Neural cell (in vitro differentiated cells): ENCODE data around the gene TULP4.

ENCODE experiments used
- EP300 ChIP-seq: fragments of 450-650 bp; conservative IDR thresholded peaks from 2 replicates; pipeline ENCODE4 v1.6.1; 2014; ENCODE audit warnings: antibody characterized with exemption, mild to moderate bottlenecking, moderate library complexity; ENCODE audit not compliant: poor library complexity, severe bottlenecking
- EZH2 ChIP-seq: fragments of 200-600, 300-800 bp; shearing (Covaris generic), sonication (generic); IDR thresholded peaks from 2 replicates; pipeline ENCODE4 v1.6.1; 2014; ENCODE audit warnings: antibody characterized with exemption, low read length, borderline replicate concordance, mild to moderate bottlenecking; ENCODE audit not compliant: insufficient read depth, poor library complexity, severe bottlenecking
- POLR2AphosphoS5 ChIP-seq: IDR thresholded peaks from 2 replicates; pipeline ENCODE4 v1.6.1; 2012
- RAD21 ChIP-seq: fragments of 450-650 bp; conservative IDR thresholded peaks from 2 replicates; pipeline ENCODE4 v1.6.1; 2014; ENCODE audit warnings: antibody characterized with exemption, mild to moderate bottlenecking, moderate library complexity
- SMC3 ChIP-seq: fragments of 450-650 bp; conservative IDR thresholded peaks from 2 replicates; pipeline ENCODE4 v1.6.1; 2014; ENCODE audit warnings: antibody characterized with exemption, mild to moderate bottlenecking, moderate library complexity; ENCODE audit not compliant: poor library complexity
- TAF1 ChIP-seq: IDR thresholded peaks from 2 replicates; pipeline ENCODE4 v1.6.1; 2012; ENCODE audit warnings: low read depth
- TF ChIP-seq, protein P1 (sequence below): fragments of 450-650 bp; IDR thresholded peaks from 2 replicates; pipeline ENCODE4 v1.5.1; 2014; ENCODE audit warnings: antibody characterized with exemption, mild to moderate bottlenecking, moderate library complexity; ENCODE audit not compliant: poor library complexity, severe bottlenecking
- TF ChIP-seq, protein P2 (sequence below): IDR thresholded peaks from 2 replicates; pipeline ENCODE4 v1.6.1; 2012; ENCODE audit warnings: borderline replicate concordance

DNA sequence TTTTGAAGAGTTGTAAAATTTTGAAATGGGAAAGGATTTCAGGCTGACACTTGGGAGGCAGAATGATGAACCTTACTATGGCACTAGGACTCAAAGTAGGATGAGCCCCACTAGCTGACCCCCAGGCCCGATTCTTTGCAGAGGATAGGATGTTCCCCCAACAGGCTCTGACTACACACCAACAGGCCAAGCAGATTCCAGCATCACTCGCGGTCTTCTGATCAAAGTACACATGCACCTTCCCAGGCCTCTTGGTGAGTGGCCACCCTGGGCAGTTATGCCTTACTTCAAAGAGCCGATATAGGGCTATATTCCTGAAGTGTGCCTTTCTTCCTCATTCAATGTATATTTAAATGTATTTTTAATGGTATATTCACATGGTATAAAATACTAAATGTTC, 130.0 kb downstream of the TULP4 start:
- TF ChIP-seq, protein P1, sequence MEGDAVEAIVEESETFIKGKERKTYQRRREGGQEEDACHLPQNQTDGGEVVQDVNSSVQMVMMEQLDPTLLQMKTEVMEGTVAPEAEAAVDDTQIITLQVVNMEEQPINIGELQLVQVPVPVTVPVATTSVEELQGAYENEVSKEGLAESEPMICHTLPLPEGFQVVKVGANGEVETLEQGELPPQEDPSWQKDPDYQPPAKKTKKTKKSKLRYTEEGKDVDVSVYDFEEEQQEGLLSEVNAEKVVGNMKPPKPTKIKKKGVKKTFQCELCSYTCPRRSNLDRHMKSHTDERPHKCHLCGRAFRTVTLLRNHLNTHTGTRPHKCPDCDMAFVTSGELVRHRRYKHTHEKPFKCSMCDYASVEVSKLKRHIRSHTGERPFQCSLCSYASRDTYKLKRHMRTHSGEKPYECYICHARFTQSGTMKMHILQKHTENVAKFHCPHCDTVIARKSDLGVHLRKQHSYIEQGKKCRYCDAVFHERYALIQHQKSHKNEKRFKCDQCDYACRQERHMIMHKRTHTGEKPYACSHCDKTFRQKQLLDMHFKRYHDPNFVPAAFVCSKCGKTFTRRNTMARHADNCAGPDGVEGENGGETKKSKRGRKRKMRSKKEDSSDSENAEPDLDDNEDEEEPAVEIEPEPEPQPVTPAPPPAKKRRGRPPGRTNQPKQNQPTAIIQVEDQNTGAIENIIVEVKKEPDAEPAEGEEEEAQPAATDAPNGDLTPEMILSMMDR: no peak
- TF ChIP-seq, protein P2, sequence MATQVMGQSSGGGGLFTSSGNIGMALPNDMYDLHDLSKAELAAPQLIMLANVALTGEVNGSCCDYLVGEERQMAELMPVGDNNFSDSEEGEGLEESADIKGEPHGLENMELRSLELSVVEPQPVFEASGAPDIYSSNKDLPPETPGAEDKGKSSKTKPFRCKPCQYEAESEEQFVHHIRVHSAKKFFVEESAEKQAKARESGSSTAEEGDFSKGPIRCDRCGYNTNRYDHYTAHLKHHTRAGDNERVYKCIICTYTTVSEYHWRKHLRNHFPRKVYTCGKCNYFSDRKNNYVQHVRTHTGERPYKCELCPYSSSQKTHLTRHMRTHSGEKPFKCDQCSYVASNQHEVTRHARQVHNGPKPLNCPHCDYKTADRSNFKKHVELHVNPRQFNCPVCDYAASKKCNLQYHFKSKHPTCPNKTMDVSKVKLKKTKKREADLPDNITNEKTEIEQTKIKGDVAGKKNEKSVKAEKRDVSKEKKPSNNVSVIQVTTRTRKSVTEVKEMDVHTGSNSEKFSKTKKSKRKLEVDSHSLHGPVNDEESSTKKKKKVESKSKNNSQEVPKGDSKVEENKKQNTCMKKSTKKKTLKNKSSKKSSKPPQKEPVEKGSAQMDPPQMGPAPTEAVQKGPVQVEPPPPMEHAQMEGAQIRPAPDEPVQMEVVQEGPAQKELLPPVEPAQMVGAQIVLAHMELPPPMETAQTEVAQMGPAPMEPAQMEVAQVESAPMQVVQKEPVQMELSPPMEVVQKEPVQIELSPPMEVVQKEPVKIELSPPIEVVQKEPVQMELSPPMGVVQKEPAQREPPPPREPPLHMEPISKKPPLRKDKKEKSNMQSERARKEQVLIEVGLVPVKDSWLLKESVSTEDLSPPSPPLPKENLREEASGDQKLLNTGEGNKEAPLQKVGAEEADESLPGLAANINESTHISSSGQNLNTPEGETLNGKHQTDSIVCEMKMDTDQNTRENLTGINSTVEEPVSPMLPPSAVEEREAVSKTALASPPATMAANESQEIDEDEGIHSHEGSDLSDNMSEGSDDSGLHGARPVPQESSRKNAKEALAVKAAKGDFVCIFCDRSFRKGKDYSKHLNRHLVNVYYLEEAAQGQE: no peak
- TF ChIP-seq EZH2 (no peak), EP300 (no peak), POLR2AphosphoS5 (no peak), TAF1 (no peak), SMC3 (no peak), RAD21 (no peak)
